Activated CD4-positive, alpha-beta T cell treated with anti-CD3 and anti-CD28 coated beads for 1 hour (primary cell): ENCODE measurements around the gene OVCA2.
A peak's percentile ranks its signal among the peaks of the same experiment; 100 is the strongest.

Source experiments
- DNase-seq: peaks from one replicate; pipeline ENCODE4 v3.0.0-alpha.2; 2020

Gene OVCA2

GRCh38 chr17:2015314-2015713, 26.5 kb upstream of the OVCA2 start:
- DNase-seq = no peak

GRCh38 chr17:2016494-2016893, 25.3 kb upstream of the OVCA2 start:
- DNase-seq = no peak

DNA sequence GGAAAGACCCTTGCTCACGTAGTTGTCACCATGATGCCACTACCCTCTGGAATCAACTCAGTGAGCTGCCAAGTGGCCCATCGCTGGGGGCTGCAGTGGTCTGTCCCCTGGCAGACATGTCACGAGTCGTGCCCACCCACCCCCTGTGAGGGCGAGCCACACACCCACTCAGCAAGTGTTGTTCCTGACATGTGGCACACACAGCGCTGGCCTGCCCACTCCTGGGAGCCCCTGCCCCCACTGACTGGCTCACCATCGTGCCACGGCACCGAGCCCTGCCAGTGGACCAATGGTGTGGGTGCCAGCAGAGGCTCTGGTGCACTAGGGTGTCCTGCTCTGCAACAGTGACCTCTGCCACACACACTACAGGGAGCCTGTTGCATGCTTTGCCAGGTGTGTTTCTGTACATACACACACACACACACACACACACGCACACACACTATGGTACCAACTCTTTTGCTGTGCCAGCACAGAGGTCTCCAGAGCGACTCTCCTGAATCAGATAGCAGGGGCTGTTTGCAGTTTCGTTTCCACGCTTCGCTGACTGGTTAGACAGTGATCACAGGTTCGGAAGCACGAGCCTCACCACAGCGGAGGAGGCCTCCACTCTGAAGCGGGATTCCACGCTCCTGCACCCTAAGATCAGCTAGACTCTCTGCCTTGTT, 24.4 kb upstream of the OVCA2 start:
- DNase-seq = no peak

- DNase-seq = no peak
Measured at GRCh38 chr17:2018716-2019510, 22.9 kb upstream of the OVCA2 start.

DNA sequence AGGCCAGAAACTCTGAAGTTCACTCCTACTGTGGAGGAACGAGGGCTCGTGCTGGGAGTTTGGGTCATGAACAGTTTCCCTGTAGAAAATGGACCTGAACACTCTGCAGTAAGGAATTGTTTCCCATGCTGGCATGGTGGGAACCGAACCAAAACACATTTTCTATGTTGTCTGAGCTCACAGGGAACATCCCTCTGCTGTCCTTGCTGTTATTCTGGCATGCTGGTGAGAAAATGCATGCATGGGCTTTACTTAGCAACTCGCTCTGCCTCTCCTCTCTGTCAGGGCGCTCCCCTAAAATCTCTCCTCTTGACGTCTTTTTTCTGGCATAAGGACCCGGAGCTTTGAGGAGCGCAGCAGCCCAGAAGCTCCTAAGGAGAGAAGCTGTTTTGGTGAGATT, 22.1 kb upstream of the OVCA2 start:
- DNase-seq = no peak

- DNase-seq = no peak
Measured at GRCh38 chr17:2020721-2021120, 21.1 kb upstream of the OVCA2 start.

DNA sequence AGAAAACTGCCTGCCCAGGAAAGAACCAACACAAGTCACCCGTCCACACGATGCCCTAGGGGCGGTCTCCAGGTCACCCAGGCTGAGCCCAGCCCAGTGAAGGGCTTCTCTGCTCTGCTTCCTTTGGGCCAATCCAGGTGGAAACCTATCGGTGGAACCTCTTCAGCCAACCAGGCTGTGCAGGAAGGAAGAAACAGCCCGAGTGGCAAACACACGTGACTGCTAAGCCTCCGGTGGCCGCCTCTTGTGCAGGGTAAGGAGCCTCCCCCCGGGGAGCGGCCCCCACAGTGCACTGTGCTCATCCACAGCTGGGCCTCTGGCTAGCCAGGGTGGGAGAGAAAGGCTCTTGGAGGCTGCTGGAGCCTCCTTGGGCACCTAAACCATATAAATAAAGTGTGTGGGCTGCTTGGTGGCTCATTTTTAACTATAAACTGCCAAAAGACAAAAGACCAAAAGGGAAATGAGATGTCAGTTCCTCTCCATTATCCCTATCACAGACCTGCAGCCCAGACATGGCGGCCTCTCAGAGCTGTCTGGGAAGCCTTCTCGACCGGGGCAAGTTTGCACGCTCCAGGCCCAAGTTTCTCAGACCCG, 19.1 kb upstream of the OVCA2 start:
- no peak for DNase-seq

DNA sequence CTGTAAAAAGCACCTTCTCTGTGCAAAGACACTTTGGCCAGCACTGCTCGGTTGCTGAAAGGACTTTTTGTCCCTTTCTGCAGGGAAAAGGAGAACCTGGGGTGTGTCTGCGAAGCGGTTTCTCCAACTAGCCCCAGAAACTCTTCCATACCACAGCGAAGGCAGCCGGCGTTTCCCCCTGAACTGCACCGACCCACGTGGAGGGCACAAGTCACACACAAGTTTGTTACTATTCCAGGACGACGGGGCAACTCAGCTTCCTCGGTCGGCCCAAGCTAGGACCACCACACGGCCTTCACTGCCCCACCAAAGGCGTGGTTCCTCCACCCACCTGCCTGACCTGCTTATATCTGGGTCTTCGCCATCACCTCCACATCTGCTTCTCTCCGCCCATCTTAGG, 18.6 kb upstream of the OVCA2 start:
- DNase-seq = no peak

DNA sequence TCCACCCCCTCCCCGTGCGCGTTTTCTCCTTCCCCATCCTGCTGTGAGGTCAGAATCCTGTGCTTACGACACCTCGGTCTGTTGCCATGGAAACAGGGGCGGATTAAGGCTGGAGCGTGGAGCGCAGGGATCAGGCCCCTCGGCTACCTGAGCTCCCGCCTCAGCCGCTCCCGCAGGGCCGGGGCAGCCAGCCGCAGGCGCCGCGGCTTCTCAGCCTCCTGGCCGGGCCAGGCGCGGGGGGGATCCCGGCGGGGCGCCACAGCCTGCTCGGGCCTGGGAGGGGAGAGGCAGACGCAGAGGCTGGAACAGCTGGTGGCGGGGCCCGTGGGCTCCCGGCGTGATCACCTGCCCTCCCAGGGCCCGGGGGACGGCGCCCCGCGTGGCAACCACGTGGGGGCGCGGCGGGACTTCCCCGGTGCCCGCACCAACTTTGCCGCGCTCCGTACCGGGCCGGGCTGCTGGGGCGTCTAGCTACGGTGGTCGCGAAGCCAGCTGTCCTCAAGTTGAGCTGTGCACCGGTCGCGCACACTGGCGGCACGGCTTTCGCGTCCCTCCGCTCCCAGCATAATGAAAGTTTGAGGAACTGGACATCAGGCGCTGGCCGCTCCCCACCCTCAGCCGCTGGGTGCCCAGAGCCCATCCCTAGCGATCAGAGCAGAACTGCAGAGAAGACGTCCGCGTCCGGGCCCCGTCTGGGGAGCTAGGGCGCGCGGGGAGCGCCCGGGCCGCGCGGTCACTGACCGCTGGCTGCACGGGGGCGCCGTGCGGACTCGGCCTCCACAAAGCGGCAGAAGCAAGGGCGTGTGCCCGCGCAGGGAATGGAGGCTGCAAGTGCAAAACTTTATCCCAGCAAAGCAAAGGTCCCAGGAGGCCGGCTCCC, 17.9 kb upstream of the OVCA2 start:
- DNase-seq = no peak

- no peak for DNase-seq
Measured at GRCh38 chr17:2024572-2025219, 17.1 kb upstream of the OVCA2 start.

DNA sequence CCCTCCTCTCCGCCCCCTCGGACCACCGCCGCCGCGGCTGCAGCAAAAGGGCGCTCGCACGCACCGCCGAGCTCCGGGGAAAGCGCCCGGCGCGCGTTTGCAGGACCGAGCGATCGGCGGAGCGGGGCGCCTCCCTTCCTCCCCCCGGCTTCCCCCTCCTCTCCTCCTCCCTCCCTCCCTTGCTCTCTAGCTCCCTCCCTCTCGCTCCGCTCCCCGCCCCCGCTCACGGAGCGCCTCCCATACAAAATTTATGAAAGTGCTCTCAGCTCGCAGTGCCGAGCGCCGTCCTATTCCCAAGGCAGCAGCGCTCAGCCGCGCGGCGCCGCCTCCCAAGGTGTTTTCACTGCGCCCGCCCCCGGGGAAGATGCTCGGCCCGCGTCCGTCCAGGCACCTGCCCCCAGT, 16.6 kb upstream of the OVCA2 start, which contains the start of gene RTN4RL1:
Gene RTN4RL1, minus strand, starts transcription at position 115 of the 402 bp plus-strand sequence. CDS start 469 bp downstream, outside the sequence.
- peak; percentile 61 for DNase-seq

GRCh38 chr17:2025622-2026309, 16.1 kb upstream of the OVCA2 start:
- DNase-seq = no peak

GRCh38 chr17:2027528-2028233, 14.1 kb upstream of the OVCA2 start:
- DNase-seq = no peak

DNA sequence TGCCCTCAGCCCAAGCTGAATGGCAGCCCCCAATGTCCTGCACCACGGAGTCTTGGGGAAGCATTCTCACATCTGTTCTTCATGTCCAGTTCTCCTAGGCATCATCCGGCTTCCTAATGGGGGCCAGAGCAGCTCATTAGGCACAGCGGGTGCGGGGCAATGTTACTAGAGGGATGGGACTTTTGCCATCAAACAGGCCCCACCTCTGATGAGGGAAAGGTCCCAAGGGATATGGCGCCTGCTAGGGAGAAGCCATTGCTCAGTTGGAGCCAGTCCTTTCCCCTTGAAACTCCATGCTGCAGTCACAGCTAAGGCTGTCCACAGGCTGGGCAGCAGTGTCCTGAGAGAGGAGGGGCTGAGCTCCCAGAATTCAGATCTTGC, 13.6 kb upstream of the OVCA2 start:
- no peak for DNase-seq

DNA sequence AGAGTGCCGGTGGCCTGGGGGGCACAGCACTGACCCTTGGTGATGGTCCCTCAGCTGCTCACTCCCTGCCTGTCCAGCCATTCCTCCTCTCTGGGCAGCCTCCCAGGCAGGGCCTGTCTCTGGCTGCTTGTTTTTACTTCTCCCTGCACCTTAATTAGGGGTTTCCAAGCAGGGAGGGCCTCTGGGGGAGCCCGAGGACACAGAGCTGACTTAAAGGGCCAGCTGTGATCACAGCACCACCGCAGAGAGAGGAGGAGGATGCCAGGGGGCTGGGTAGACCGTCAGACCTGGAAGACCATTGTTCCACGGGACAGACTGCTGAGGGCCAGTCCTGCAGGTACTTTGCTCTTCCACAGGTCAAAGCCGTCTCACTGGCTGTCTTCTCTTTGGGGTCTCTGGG, 13.1 kb upstream of the OVCA2 start:
- no peak for DNase-seq

DNA sequence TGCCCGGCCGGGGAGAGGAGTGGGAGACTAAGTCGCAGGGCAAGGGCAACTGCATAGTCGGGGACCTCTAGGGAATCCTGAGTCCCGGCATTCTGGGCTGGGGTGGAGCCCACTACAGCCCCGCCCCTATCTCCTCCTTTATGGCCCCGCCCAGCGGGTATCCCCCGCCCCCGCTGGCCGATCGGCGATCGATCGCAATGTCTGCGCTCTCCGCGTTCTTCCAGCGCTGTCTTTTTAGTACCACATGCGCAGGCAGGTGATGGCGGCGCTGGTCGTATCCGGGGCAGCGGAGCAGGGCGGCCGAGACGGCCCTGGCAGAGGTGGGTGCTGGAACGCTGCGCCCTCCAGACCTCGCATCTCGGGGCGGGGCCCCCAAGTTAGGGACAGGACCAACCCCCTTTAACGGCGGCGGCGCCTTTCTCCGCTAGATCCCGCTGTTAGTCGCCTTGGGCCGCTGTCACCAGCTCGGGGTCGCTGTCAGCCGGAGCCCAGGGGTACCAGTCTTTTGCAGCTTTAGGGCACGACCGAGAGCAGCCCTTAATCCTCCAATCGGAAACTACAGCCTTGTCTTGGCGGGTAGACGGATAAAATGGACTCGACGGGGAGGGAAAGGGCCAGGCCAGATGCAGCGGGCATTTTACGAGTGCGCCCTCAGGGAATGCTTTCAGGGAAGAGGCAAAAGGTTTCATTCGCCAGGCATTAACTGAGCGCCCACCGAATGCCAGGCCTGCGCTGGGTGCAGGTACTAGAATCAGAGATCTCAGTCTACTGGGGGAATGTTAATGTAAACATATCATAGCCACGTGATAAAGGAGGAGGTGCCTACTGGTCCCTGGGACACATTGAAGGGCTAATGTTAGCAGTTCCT, 11.7 kb upstream of the OVCA2 start, which contains the start of gene DPH1:
Gene DPH1, plus strand, starts transcription at position 243 of the 868 bp plus-strand sequence. Its CDS starts 17 bp downstream, at position 260.
- DNase-seq = peak; percentile 80

GRCh38 chr17:2030779-2031163, 11.1 kb upstream of the OVCA2 start:
- no peak for DNase-seq

- DNase-seq = no peak
Measured at GRCh38 chr17:2033153-2033552, 8.7 kb upstream of the OVCA2 start.

GRCh38 chr17:2034157-2034556, 7.7 kb upstream of the OVCA2 start:
- no peak for DNase-seq
